GM19043 (cell line): ENCODE results near the gene AKAIN1.

Experiments used
- ATAC-seq: cut with Tn5 transposase; IDR thresholded peaks from one replicate; pipeline ENCODE4 v1.9.1; 2021; ENCODE audit warnings: low read depth; ENCODE audit not compliant: unreplicated experiment

AKAIN1 gene

GRCh38 chr18:5197032-5197434, at the start of gene AKAIN1:
Gene AKAIN1 (minus strand): TSS chr18:5197257. CDS start chr18:5197053, 204 bp downstream.
- ATAC-seq, result no peak

- ATAC-seq, result no peak
Observed at GRCh38 chr18:5244941-5245340, 47.9 kb upstream of the AKAIN1 start.

GRCh38 chr18:5239447-5239846, 42.4 kb upstream of the AKAIN1 start:
- ATAC-seq, result no peak

- ATAC-seq, result peak; percentile 33
Observed at GRCh38 chr18:5238371-5238976, 41.4 kb upstream of the AKAIN1 start.

GRCh38 chr18:5237723-5238370, 40.8 kb upstream of the AKAIN1 start:
- peak; percentile 88 for ATAC-seq

- ATAC-seq, result peak; percentile 37
Observed at GRCh38 chr18:5237083-5237722, 40.1 kb upstream of the AKAIN1 start.

- ATAC-seq, result no peak
Observed at GRCh38 chr18:5214583-5215351, 17.7 kb upstream of the AKAIN1 start.

- ATAC-seq, result no peak
Observed at GRCh38 chr18:5207471-5208150, 10.6 kb upstream of the AKAIN1 start.

- no peak for ATAC-seq
Observed at GRCh38 chr18:5198311-5198710, 1.3 kb upstream of the AKAIN1 start.

- no peak for ATAC-seq
Observed at GRCh38 chr18:5197461-5197860, 404 bp upstream of the AKAIN1 start.

GRCh38 chr18:5196253-5197031, 615 bp downstream of the AKAIN1 start:
- ATAC-seq, result no peak

GRCh38 chr18:5195656-5196055, 1.4 kb downstream of the AKAIN1 start:
- no peak for ATAC-seq

- ATAC-seq, result no peak
Observed at GRCh38 chr18:5180254-5180653, 16.8 kb downstream of the AKAIN1 start.

- no peak for ATAC-seq
Observed at GRCh38 chr18:5178519-5178918, 18.5 kb downstream of the AKAIN1 start.

- ATAC-seq, result peak; percentile 97
Observed at GRCh38 chr18:5175378-5175777, 21.7 kb downstream of the AKAIN1 start.

GRCh38 chr18:5173646-5174045, 23.4 kb downstream of the AKAIN1 start:
- ATAC-seq, result no peak

- no peak for ATAC-seq
Observed at GRCh38 chr18:5173236-5173635, 23.8 kb downstream of the AKAIN1 start.

- ATAC-seq, result no peak
Observed at GRCh38 chr18:5167831-5168230, 29.2 kb downstream of the AKAIN1 start.

- no peak for ATAC-seq
Observed at GRCh38 chr18:5166606-5167280, 30.3 kb downstream of the AKAIN1 start.
